Fibroblast of villous mesenchyme (primary cell): Measurements from ENCODE around the gene CDH4. TPM values are rescaled to one million over a fixed set of nuclear protein-coding genes. Genes with fewer than 3 reads are reported as not detected.

Experiments used
- DNase-seq: peaks from one replicate; pipeline ENCODE4 v3.0.0-alpha.2; 2010; ENCODE audit warnings: low read depth
- H3K4me3 ChIP-seq: 2 replicates; pipeline ENCODE4 v1.5.1; 2011; ENCODE audit warnings: low read depth, mild to moderate bottlenecking, low read length
- CTCF ChIP-seq: IDR thresholded peaks from 2 replicates; pipeline ENCODE4 v1.5.1; 2012; ENCODE audit warnings: low read depth, mild to moderate bottlenecking, low read length; ENCODE audit not compliant: insufficient read depth
- total RNA-seq: library from RNA; depleted of rRNA; stranded (reverse); fragments of >200 nt; gene quantifications from 2 replicates; pipeline ENCODE4 v1.2.3, GENCODE V29; 2012

CDH4 gene
- total RNA-seq, 1 donor = 1.7 TPM

- TF ChIP-seq CTCF = no peak
- no peak overlapping the region for H3K4me3 ChIP-seq
- no peak for DNase-seq
Measured at GRCh38 chr20:61583356-61583755, 331.3 kb downstream of the CDH4 start.

DNA sequence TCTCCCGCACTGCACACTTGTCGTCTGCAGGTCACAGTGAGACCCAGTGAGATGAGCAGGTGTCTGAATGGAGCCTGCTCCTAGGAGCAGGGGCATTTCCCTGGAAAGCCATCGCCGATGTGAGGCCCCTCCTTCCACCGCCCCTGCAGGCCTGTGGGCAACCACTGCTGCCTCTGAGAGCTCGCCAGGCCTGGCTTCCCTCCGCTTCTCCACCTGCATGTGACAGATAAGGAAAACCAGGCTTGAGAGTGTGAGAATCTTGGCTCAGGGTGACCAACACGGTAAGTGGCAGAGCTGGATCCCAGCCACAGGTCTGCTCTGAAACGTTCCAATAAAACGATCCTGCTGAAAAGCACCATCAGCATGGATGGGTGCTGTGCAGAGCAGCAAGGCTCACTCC is 332.8 kb downstream of the CDH4 start:
- no peak overlapping the region for H3K4me3 ChIP-seq
- TF ChIP-seq CTCF = no peak
- DNase-seq = no peak

GRCh38 chr20:61585764-61586163 is 333.7 kb downstream of the CDH4 start:
- DNase-seq = no peak
- TF ChIP-seq CTCF = no peak
- no peak overlapping the region for H3K4me3 ChIP-seq

- no peak for TF ChIP-seq CTCF
- DNase-seq = no peak
- no peak overlapping the region for H3K4me3 ChIP-seq
Measured at GRCh38 chr20:61587036-61587435, 335.0 kb downstream of the CDH4 start.

DNA sequence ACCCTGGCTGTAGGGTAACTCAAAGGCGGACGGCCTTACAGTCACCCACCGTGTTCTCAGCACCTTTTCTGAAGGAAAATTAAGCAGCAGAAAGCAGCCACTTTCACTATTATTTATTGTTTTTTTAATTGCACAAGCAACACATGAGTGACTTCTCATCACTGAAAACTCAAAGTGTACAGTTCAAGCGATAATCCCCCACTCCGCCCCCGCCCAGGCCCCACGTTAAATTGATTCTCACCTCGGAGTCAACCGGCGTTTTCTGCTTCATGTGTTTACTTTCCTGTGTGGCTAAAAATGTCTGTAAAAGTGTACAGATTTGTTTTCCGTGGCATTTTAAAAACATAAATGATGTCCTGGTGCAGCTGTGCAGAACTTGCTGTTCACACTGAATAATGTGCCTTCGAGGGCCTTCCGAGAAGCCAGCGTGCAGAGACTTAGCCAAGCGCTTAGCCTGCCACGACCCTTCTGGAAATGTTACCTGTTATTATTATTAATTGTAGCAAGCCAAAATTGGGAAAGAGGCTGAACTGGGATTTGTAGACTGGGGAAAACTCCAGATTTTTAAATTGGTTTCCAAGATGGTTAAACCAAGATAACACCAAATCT is 335.7 kb downstream of the CDH4 start:
- TF ChIP-seq CTCF = no peak
- DNase-seq = peak; percentile 1

DNA sequence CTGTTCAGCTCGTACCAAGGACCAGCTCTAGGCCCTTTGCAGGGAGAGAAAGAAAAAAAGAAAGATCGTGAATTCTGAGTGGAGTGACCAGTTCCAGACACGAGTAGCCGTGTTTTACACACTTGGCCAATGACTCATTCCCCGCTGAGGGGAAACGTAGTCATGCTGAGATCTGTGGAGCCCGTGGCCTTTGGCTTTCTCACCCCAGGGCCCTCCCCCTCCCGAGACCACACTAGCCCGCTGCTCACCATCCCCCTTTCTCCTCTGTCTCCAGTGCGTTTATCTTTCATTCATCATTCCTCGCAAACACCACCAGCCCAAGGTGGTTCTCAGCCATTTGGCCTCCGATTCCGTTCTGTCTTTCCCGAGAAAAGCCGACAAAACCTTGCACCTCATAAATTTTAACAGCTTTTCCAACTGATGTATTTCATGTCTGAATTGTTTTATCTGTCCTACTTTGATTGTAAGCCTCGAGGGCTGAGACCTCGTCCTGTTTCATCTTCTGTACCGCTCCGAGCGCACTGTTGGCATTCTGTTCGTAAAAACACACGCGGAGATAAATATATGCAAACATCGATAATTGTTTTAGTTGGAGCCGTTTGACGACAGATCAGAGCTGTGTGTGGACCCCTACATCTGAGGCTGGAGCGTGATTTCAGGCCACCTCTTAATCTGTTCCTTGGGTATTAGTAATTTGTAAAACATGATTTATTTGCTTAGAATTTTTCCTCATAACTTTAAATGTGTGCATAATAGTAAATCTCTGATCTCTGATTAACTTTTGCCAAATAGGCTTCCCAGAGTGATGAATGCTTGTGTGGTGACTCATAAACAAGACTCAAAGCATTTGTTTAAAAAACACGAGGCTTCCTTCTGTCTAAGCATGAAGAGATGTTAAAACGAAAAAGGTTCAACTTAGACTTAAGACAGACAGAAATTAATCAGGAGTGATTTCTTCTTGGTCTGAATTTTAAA is 336.6 kb downstream of the CDH4 start:
- H3K4me3 ChIP-seq = peak overlapping the region; percentile 30
- TF ChIP-seq CTCF = no peak
- DNase-seq = peak; percentile 82

More for the DNA sequence above, 335.7 kb downstream of the CDH4 start:
- no peak overlapping the region for H3K4me3 ChIP-seq
